ENCODE measurements around the gene TMEM229A. TPM values are rescaled to one million over a fixed set of nuclear protein-coding genes. Genes with fewer than 3 reads are reported as not detected.

TMEM229A gene
- total and polyA plus RNA-seq, 2 of the 8 experiments (the other 6 are each of a cell fraction or from before 2014, with no cell fraction given), result 0.33 to 0.54 TPM

- TF ChIP-seq SIN3A (conservative IDR thresholded peaks at IDR 0.05 in 1 of 2, IDR thresholded peaks at IDR 0.05 in 1 of 2; ENCODE audit: low read depth in 1 of 2, low read length in 2 of 2), result no peak
- TF ChIP-seq POLR2A (IDR thresholded peaks at IDR 0.05; ENCODE audit: control extremely low read depth in 1 of 2, low read depth in 2 of 2, low read length in 2 of 2), result no peak
These were observed 44.0 kb upstream of the TMEM229A start (continued) for GRCh38 chr7:124076841-124077240.
